ENCODE data around the gene SGPP1.
"Not testable (repeated sequence)": the region's sequence is repeated elsewhere in the genome, so short reads cannot be mapped to it uniquely, and the experiment has no call there.

GRCh38 chr14:63661881-63662280 lies 66.0 kb downstream of the SGPP1 start:
- not testable (repeated sequence) for TF ChIP-seq CTCF (IDR thresholded peaks at IDR 0.05 in 2 of 3, conservative IDR thresholded peaks at IDR 0.05 in 1 of 3; ENCODE audit: borderline replicate concordance in 1 of 3, insufficient read depth in 1 of 3, low read depth in 2 of 3, low read length in 2 of 3); RAD21 (IDR thresholded peaks at IDR 0.05; ENCODE audit: low read depth); REST (IDR thresholded peaks at IDR 0.05; ENCODE audit: low read depth); FOSL1 (IDR thresholded peaks at IDR 0.05; ENCODE audit: low read depth); EZH2phosphoT487 (IDR thresholded peaks at IDR 0.05; ENCODE audit: borderline replicate concordance); SIN3A (IDR thresholded peaks at IDR 0.05; ENCODE audit: low read depth); POLR2A (IDR thresholded peaks at IDR 0.05; ENCODE audit: borderline replicate concordance, extremely low read depth, insufficient read depth, insufficient read length); EGR1 (IDR thresholded peaks at IDR 0.05; ENCODE audit: low read depth); POLR2AphosphoS5 (IDR thresholded peaks at IDR 0.05; ENCODE audit: low read depth, low read length)

Data from HCT116 (cell line).